Fibroblast of villous mesenchyme (primary cell): ENCODE measurements around the gene HDHD5. TPM values are rescaled to one million over a fixed set of nuclear protein-coding genes. Genes with fewer than 3 reads are reported as not detected.

Experiments used
- DNase-seq: peaks from one replicate; pipeline ENCODE4 v3.0.0-alpha.2; 2010; ENCODE audit warnings: low read depth
- H3K4me3 ChIP-seq: 2 replicates; pipeline ENCODE4 v1.5.1; 2011; ENCODE audit warnings: low read depth, mild to moderate bottlenecking, low read length
- CTCF ChIP-seq: IDR thresholded peaks from 2 replicates; pipeline ENCODE4 v1.5.1; 2012; ENCODE audit warnings: low read depth, mild to moderate bottlenecking, low read length; ENCODE audit not compliant: insufficient read depth
- total RNA-seq: library from RNA; depleted of rRNA; stranded (reverse); fragments of >200 nt; gene quantifications from 2 replicates; pipeline ENCODE4 v1.2.3, GENCODE V29; 2012

Gene HDHD5
- total RNA-seq, 1 donor, result 24.2 TPM

- no peak for TF ChIP-seq CTCF
- no peak for DNase-seq
- H3K4me3 ChIP-seq, result no peak overlapping the region
Observed at GRCh38 chr22:17106785-17107546, 52.1 kb downstream of the HDHD5 start.

GRCh38 chr22:17106161-17106784, 52.8 kb downstream of the HDHD5 start:
- TF ChIP-seq CTCF, result no peak
- H3K4me3 ChIP-seq, result no peak overlapping the region
- DNase-seq, result no peak

- no peak for DNase-seq
- H3K4me3 ChIP-seq, result no peak overlapping the region
- TF ChIP-seq CTCF, result no peak
Observed at GRCh38 chr22:17105143-17106129, 53.6 kb downstream of the HDHD5 start.

- H3K4me3 ChIP-seq, result no peak overlapping the region
- no peak for TF ChIP-seq CTCF
- no peak for DNase-seq
Observed at GRCh38 chr22:17104336-17104935, 54.6 kb downstream of the HDHD5 start.

GRCh38 chr22:17103351-17103750, 55.7 kb downstream of the HDHD5 start:
- no peak for DNase-seq

More at GRCh38 chr22:17103351-17103750, 55.7 kb downstream of the HDHD5 start:
- H3K4me3 ChIP-seq, result no peak overlapping the region
- TF ChIP-seq CTCF, result no peak
